K562 (cell line): ENCODE data around the gene OOEP. TPM values are rescaled to one million over a fixed set of nuclear protein-coding genes. Genes with fewer than 3 reads are reported as not detected.
A peak's percentile ranks its signal among the peaks of the same experiment; 100 is the strongest.

Source experiments
- AFF1 ChIP-seq, 2 experiments: fragments of 450-650 bp; IDR thresholded peaks; 2 replicates each; pipeline ENCODE4 v1.6.1; 2018; ENCODE audit warnings: mild to moderate bottlenecking in 2 of 2, low read depth in 1 of 2; ENCODE audit not compliant: partially characterized antibody in 2 of 2
- ELF1 ChIP-seq: fragments of 200-800 bp; sonication (Bioruptor generic); IDR thresholded peaks from 2 replicates; pipeline ENCODE4 v1.6.1; 2016; ENCODE audit warnings: missing genetic modification characterization, missing compliant biosample characterization
- GTF2A2 ChIP-seq: IDR thresholded peaks from 2 replicates; pipeline ENCODE4 v1.6.1; 2016; ENCODE audit warnings: mild to moderate bottlenecking, missing genetic modification characterization, missing compliant biosample characterization
- HMGN3 ChIP-seq: IDR thresholded peaks from 2 replicates; pipeline ENCODE4 v1.6.1; 2011; ENCODE audit warnings: borderline replicate concordance, low read depth, mild to moderate bottlenecking, mixed read lengths, low read length; ENCODE audit not compliant: insufficient read length; ENCODE audit errors: extremely low read depth
- MBD2 ChIP-seq: sonication (generic); IDR thresholded peaks from 2 replicates; pipeline ENCODE4 v1.6.1; 2016; ENCODE audit warnings: low read depth, borderline replicate concordance
- PRPF4 ChIP-seq: fragments of 200-400 bp; formaldehyde crosslinking; IDR thresholded peaks from one replicate; pipeline ENCODE4 v1.6.1; 2017; ENCODE audit warnings: low read length, low read depth, mild to moderate bottlenecking; ENCODE audit not compliant: insufficient read depth, poor library complexity, severe bottlenecking
- RAD21 ChIP-seq, 2 experiments: fragments of 250-450 bp in 1 of 2; fragments of 450-650 bp in 1 of 2; sonication (Bioruptor Pico) in 1 of 2; formaldehyde crosslinking in 1 of 2; IDR thresholded peaks in 1 of 2; conservative IDR thresholded peaks in 1 of 2; 2 replicates each; pipeline versions ENCODE4 v1.4.0 to v1.8.0; 2020 to 2022; ENCODE audit warnings: mild to moderate bottlenecking in 2 of 2, moderate library complexity in 1 of 2
- SMARCE1 ChIP-seq: fragments of 450-650 bp; IDR thresholded peaks from 2 replicates; pipeline ENCODE4 v1.7.1; 2016; ENCODE audit warnings: mild to moderate bottlenecking
- SOX6 ChIP-seq: fragments of 450-650 bp; IDR thresholded peaks from 2 replicates; pipeline ENCODE4 v1.6.1; 2014; ENCODE audit warnings: mild to moderate bottlenecking
- TAF9B ChIP-seq: fragments of 450-650 bp; IDR thresholded peaks from 2 replicates; pipeline ENCODE4 v1.6.1; 2018; ENCODE audit warnings: mild to moderate bottlenecking; ENCODE audit not compliant: partially characterized antibody
- TBL1XR1 ChIP-seq, 2 experiments: IDR thresholded peaks; 2 replicates each; pipeline ENCODE4 v1.6.1; 2012; ENCODE audit warnings: improper control_type of control experiment in 2 of 2, low read length in 2 of 2, mild to moderate bottlenecking in 1 of 2
- WHSC1 ChIP-seq: IDR thresholded peaks from one replicate; pipeline ENCODE4 v1.6.1; 2012; ENCODE audit warnings: low read length, control low read depth, inconsistent platforms
- ZNF134 ChIP-seq: fragments of 250-450 bp; sonication (Bioruptor Pico); conservative IDR thresholded peaks from 2 replicates; pipeline ENCODE4 v1.4.0; 2020
- polyA plus RNA-seq, 8 experiments: library from polyadenylated mRNA; depleted of rRNA in 4 of 8; stranded (reverse) in 5 of 8; unstranded in 3 of 8; fragments of >200 nt; fragmentation: Nextera tagmentation in 2 of 8; fragmentation: Illumina TruSeq in 1 of 8; extraction: Ambion mirVana in 2 of 8; extraction: Trizol in 1 of 8; gene quantifications; 2 replicates each; pipeline versions ENCODE4 v1.2.1 to v1.2.3, GENCODE V29; 2011 to 2014; ENCODE audit warnings: inconsistent platforms in 1 of 8, missing spikeins in 1 of 8
- total RNA-seq, 7 experiments: library from RNA; depleted of rRNA in 6 of 7; stranded (reverse); fragments of >200 nt in 6 of 7; fragmentation: Illumina TruSeq in 2 of 7; extraction: Trizol in 2 of 7; gene quantifications; 2 replicates each; pipeline versions ENCODE4 v1.2.1 to v1.2.3, GENCODE V29; 2011 to 2021; ENCODE audit warnings: low replicate concordance in 1 of 7
- TF ChIP-seq, protein P1 (sequence below): sonication (generic); formaldehyde crosslinking; IDR thresholded peaks from 2 replicates; pipeline ENCODE4 v1.8.1; 2022; ENCODE audit warnings: missing genetic modification reagents
- TF ChIP-seq, protein P2 (sequence below): fragments of 450-650 bp; IDR thresholded peaks from 2 replicates; pipeline ENCODE4 v1.6.1; 2017; ENCODE audit warnings: antibody characterized with exemption
- TF ChIP-seq, protein P3 (sequence below): fragments of 450-650 bp; IDR thresholded peaks from 2 replicates; pipeline ENCODE4 v1.7.0; 2016; ENCODE audit warnings: borderline replicate concordance

The OOEP gene
- total and polyA plus RNA-seq, 9 of the 15 experiments (the other 6 are each of a cell fraction or from before 2014, with no cell fraction given), result not detected

DNA sequence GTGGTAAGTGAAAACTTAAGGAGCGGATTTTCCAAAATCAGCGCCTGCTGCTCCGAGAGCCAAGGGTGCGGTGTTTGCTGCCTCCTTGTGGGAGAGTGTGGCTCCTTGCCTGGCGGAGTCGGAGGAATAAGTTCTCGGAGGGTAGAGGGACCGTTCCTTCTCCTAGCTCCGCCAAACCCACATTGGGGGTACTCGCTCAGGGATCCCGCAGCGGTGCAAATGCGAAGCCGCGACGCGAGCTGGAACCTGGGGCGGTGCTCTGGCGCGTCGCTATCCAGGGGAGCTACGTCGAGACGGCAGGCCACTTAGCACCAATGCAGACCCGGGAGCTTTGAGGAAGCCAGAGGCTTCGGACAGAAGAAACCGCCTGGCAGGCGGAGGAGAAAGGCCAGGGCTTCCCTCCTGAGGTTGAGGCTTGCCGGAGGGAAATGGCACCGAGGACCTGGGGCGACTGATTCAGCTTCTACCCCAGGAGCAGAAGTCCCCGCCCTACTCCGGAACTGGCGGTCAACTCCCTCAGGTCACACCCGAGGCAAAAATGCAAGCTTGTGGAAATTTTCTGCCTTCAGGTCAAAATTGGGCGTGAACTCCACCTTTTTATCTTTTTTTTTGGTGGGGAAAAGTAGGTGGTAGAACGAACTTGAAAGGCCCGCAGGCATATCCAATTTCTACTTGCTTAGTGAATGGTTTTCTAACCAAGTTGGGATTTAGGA lies 19.3 kb upstream of the OOEP start (continued):
- TF ChIP-seq PRPF4 (no peak), SOX6 (0 out of 2 replicates have a peak, but pooled peaks have one; percentile 32), RAD21 (CRISPR knock-in tag; conservative IDR thresholded peaks at IDR 0.05 in 1 of 2, IDR thresholded peaks at IDR 0.05 in 1 of 2) (peak; percentile 58 to 76), HMGN3 (no peak), ZNF134 (CRISPR knock-in tag) (no peak), SMARCE1 (peak; percentile 67; the same call in 1 of the 2 replicates), AFF1 (IDR thresholded peaks at IDR 0.05; ENCODE audit: low read depth in 1 of 2, partially characterized antibody in 2 of 2) (peak; percentile 8 to 27), ELF1 (tag) (peak; percentile 40; the same call in 1 of the 2 replicates), MBD2 (peak; percentile 63; the same call in 1 of the 2 replicates), WHSC1 (no peak), TBL1XR1 (IDR thresholded peaks at IDR 0.05; ENCODE audit: low read length in 2 of 2) (no peak), TAF9B (peak; percentile 57), GTF2A2 (no peak)
- TF ChIP-seq, protein P1, sequence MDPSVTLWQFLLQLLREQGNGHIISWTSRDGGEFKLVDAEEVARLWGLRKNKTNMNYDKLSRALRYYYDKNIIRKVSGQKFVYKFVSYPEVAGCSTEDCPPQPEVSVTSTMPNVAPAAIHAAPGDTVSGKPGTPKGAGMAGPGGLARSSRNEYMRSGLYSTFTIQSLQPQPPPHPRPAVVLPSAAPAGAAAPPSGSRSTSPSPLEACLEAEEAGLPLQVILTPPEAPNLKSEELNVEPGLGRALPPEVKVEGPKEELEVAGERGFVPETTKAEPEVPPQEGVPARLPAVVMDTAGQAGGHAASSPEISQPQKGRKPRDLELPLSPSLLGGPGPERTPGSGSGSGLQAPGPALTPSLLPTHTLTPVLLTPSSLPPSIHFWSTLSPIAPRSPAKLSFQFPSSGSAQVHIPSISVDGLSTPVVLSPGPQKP (CRISPR knock-in tag), result no peak
- TF ChIP-seq, protein P2, sequence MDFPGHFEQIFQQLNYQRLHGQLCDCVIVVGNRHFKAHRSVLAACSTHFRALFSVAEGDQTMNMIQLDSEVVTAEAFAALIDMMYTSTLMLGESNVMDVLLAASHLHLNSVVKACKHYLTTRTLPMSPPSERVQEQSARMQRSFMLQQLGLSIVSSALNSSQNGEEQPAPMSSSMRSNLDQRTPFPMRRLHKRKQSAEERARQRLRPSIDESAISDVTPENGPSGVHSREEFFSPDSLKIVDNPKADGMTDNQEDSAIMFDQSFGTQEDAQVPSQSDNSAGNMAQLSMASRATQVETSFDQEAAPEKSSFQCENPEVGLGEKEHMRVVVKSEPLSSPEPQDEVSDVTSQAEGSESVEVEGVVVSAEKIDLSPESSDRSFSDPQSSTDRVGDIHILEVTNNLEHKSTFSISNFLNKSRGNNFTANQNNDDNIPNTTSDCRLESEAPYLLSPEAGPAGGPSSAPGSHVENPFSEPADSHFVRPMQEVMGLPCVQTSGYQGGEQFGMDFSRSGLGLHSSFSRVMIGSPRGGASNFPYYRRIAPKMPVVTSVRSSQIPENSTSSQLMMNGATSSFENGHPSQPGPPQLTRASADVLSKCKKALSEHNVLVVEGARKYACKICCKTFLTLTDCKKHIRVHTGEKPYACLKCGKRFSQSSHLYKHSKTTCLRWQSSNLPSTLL, result no peak
- TF ChIP-seq, protein P3, sequence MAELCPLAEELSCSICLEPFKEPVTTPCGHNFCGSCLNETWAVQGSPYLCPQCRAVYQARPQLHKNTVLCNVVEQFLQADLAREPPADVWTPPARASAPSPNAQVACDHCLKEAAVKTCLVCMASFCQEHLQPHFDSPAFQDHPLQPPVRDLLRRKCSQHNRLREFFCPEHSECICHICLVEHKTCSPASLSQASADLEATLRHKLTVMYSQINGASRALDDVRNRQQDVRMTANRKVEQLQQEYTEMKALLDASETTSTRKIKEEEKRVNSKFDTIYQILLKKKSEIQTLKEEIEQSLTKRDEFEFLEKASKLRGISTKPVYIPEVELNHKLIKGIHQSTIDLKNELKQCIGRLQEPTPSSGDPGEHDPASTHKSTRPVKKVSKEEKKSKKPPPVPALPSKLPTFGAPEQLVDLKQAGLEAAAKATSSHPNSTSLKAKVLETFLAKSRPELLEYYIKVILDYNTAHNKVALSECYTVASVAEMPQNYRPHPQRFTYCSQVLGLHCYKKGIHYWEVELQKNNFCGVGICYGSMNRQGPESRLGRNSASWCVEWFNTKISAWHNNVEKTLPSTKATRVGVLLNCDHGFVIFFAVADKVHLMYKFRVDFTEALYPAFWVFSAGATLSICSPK, result no peak
